Glutamatergic neuron (in vitro differentiated cells): ENCODE data around the gene COX8A. TPM values are rescaled to one million over a fixed set of nuclear protein-coding genes. Genes with fewer than 3 reads are reported as not detected.

Experiments
- DNase-seq: peaks from one replicate; pipeline ENCODE4 v3.0.0; 2022
- H3K27ac Mint-ChIP-seq: one replicate; pipeline ENCODE4 v1.8.0; 2020; ENCODE audit warnings: mild to moderate bottlenecking, mixed read lengths, inconsistent platforms; ENCODE audit not compliant: unreplicated experiment
- H3K27me3 Mint-ChIP-seq: one replicate; pipeline ENCODE4 v1.8.0; 2020; ENCODE audit warnings: mild to moderate bottlenecking, moderate library complexity, mixed read lengths, inconsistent platforms; ENCODE audit not compliant: unreplicated experiment
- H3K36me3 Mint-ChIP-seq: one replicate; pipeline ENCODE4 v1.8.0; 2020; ENCODE audit warnings: mild to moderate bottlenecking, mixed read lengths, inconsistent platforms; ENCODE audit not compliant: unreplicated experiment
- H3K4me1 Mint-ChIP-seq: one replicate; pipeline ENCODE4 v1.8.0; 2020; ENCODE audit warnings: mild to moderate bottlenecking, low read depth, mixed read lengths, inconsistent platforms; ENCODE audit not compliant: unreplicated experiment
- H3K4me3 Mint-ChIP-seq: one replicate; pipeline ENCODE4 v1.8.0; 2020; ENCODE audit warnings: mild to moderate bottlenecking, mixed read lengths, inconsistent platforms; ENCODE audit not compliant: unreplicated experiment
- H3K9me3 Mint-ChIP-seq: one replicate; pipeline ENCODE4 v1.8.0; 2020; ENCODE audit warnings: mild to moderate bottlenecking, moderate library complexity, mixed read lengths, inconsistent platforms; ENCODE audit not compliant: unreplicated experiment
- CTCF ChIP-seq: fragments of 200-600 bp; sonication (generic); IDR thresholded peaks from one replicate; pipeline ENCODE4 v1.5.0; 2021; ENCODE audit not compliant: partially characterized antibody, unreplicated experiment
- total RNA-seq: library from RNA; stranded (reverse); fragmentation: NEBNext Ultra II Directional; extraction: Animal tissue kit (Norgen Biotek cat#: 25700); gene quantifications from one replicate; pipeline ENCODE4 v1.2.1, GENCODE V29; 2021; ENCODE audit not compliant: unreplicated experiment

COX8A gene
- total RNA-seq, 1 donor from 2014 or later: 289 TPM

GRCh38 chr11:63985812-63986155 lies 11.4 kb downstream of the COX8A start:
- Mint-ChIP-seq H3K9me3 (peaks cover 11% of the 10 kb centered on the region), H3K27ac (peak overlapping the region; percentile 97), H3K27me3 (peaks cover 4% of the 10 kb centered on the region), H3K4me1 (peaks cover 18% of the 10 kb centered on the region), H3K36me3 (no peaks in the 10 kb centered on the region), H3K4me3 (peak overlapping the region; percentile 92)
- no peak for DNase-seq
- TF ChIP-seq CTCF: no peak

GRCh38 chr11:63986156-63986931 lies 11.9 kb downstream of the COX8A start, which contains the start of gene OTUB1:
Gene OTUB1, plus strand, starts transcription at chr11:63986438. Its CDS starts 19 bp downstream, at chr11:63986457.
- H3K4me1 Mint-ChIP-seq: peaks cover 15% of the 10 kb centered on the region
- DNase-seq: peak; percentile 92
- no peaks in the 10 kb centered on the region for H3K36me3 Mint-ChIP-seq
- H3K4me3 Mint-ChIP-seq: peak within 1 kb of the TSS; percentile 92
- TF ChIP-seq CTCF: no peak
- H3K27me3 Mint-ChIP-seq: peaks cover 4% of the 10 kb centered on the region
- H3K27ac Mint-ChIP-seq: peak within 1 kb of the TSS; percentile 97
- peaks cover 9% of the 10 kb centered on the region for H3K9me3 Mint-ChIP-seq

GRCh38 chr11:63986932-63987513 lies 12.6 kb downstream of the COX8A start:
- TF ChIP-seq CTCF: no peak
- Mint-ChIP-seq H3K27me3 (peaks cover 4% of the 10 kb centered on the region), H3K36me3 (no peaks in the 10 kb centered on the region), H3K4me1 (peaks cover 12% of the 10 kb centered on the region), H3K4me3 (peak overlapping the region; percentile 89), H3K9me3 (peaks cover 9% of the 10 kb centered on the region), H3K27ac (peak overlapping the region; percentile 82)
- DNase-seq: no peak

GRCh38 chr11:63991558-63991957 lies 17.1 kb downstream of the COX8A start:
- no peak for DNase-seq
- TF ChIP-seq CTCF: no peak
- H3K27me3 Mint-ChIP-seq: peaks cover 6% of the 10 kb centered on the region

GRCh38 chr11:63993100-63993499 lies 18.7 kb downstream of the COX8A start:
- no peak overlapping the region for H3K4me3 Mint-ChIP-seq
- H3K27me3 Mint-ChIP-seq: peaks cover 7% of the 10 kb centered on the region
- H3K4me1 Mint-ChIP-seq: peaks cover 9% of the 10 kb centered on the region
- TF ChIP-seq CTCF: no peak
- DNase-seq: no peak
- peaks cover 5% of the 10 kb centered on the region for H3K9me3 Mint-ChIP-seq
- no peak overlapping the region for H3K27ac Mint-ChIP-seq
- no peaks in the 10 kb centered on the region for H3K36me3 Mint-ChIP-seq

More at GRCh38 chr11:63991558-63991957, 17.1 kb downstream of the COX8A start:
- Mint-ChIP-seq H3K9me3 (peaks cover 6% of the 10 kb centered on the region), H3K36me3 (no peaks in the 10 kb centered on the region), H3K27ac (no peak overlapping the region), H3K4me1 (peaks cover 13% of the 10 kb centered on the region), H3K4me3 (no peak overlapping the region)
